CD4-positive, alpha-beta T cell treated with Interleukin-2 at 100 ng/mL for 4 hours (primary cell): ENCODE data around the gene NKD1.
A peak's percentile ranks its signal among the peaks of the same experiment; 100 is the strongest.

Source experiments
- DNase-seq: peaks from one replicate; pipeline ENCODE4 v3.0.0-alpha.2; 2020; ENCODE audit warnings: low spot score

NKD1 gene

GRCh38 chr16:50696126-50696525, 147.9 kb downstream of the NKD1 start:
- peak; percentile 19 for DNase-seq

GRCh38 chr16:50696575-50697420, 148.6 kb downstream of the NKD1 start:
- peak; percentile 66 for DNase-seq

GRCh38 chr16:50697421-50697715, 149.2 kb downstream of the NKD1 start:
- DNase-seq: no peak

GRCh38 chr16:50697881-50698767, 149.9 kb downstream of the NKD1 start:
- peak; percentile 46 for DNase-seq
